Fibroblast of skin of right biceps (primary cell): Measurements from ENCODE around the gene PLRG1.
A peak's percentile ranks its signal among the peaks of the same experiment; 100 is the strongest.

Source experiments
- DNase-seq: peaks from one replicate; pipeline ENCODE4 v3.0.0-alpha.2; 2013

Gene PLRG1

DNA sequence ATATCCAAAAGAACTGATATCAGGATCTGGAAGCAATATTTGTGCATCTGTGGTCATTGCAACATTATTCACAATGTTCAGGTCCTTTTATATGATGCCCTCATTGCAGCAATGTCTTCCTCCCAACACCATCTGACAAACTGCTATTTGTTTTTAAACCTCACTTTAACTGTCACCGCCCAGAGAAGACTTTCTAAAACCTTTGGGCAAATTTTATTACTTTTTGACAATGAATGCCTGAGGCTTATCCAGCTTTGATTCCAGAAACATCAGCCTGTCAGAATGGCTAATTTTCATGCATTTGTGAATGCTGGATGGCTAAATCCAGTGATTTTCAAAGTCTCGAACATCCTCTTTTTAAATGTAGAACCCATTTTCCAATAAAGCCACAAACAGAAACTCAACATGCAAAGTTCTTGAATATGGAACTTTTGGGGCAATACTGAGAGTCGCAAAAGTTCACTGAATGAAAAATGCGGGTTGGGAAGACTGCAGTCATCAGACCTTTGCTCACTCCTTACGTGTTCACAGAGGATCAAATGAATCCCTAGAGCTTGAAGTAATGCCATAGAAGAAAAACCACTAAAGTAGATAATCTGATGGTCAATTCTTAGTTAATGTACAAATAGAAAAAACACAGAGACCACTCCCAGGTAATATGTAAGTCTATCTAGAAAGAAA is 23.1 kb upstream of the PLRG1 start:
- no peak for DNase-seq

DNA sequence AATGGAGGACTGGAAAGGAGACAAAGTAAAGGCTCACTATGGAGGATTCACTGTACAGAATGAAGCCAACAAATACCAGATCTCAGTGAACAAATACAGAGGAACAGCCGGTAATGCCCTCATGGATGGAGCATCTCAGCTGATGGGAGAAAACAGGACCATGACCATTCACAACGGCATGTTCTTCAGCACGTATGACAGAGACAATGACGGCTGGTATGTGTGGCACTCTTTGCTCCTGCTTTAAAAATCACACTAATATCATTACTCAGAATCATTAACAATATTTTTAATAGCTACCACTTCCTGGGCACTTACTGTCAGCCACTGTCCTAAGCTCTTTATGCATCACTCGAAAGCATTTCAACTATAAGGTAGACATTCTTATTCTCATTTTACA is 19.4 kb upstream of the PLRG1 start:
- no peak for DNase-seq

DNA sequence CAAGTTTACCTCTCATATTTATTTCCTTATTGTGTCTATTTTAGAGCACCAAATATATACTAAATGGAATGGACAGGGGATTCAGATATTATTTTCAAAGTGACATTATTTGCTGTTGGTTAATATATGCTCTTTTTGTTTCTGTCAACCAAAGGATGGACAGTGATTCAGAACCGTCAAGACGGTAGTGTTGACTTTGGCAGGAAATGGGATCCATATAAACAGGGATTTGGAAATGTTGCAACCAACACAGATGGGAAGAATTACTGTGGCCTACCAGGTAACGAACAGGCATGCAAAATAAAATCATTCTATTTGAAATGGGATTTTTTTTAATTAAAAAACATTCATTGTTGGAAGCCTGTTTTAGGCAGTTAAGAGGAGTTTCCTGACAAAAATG is 18.8 kb upstream of the PLRG1 start:
- no peak for DNase-seq

DNA sequence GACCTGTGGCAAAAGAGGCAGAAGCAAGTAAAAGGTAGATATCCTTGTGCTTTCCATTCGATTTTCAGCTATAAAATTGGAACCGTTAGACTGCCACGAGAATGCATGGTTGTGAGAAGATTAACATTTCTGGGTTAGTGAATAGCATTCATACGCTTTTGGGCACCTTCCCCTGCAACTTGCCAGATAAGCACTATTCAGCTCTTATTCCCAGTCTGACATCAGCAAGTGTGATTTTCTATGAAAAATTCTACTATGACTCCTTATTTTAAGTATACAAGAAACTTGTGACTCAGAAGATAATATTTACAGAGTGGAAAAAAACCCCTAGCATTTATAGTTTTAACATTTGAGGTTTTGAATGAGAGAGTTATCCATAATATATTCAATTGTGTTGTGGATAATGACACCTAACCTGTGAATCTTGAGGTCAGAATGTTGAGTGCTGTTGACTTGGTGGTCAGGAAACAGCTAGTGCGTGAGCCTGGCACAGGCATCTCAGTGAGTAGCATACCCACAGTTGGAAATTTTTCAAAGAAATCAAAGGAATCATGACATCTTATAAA is 16.5 kb upstream of the PLRG1 start:
- DNase-seq: peak; percentile 4

DNA sequence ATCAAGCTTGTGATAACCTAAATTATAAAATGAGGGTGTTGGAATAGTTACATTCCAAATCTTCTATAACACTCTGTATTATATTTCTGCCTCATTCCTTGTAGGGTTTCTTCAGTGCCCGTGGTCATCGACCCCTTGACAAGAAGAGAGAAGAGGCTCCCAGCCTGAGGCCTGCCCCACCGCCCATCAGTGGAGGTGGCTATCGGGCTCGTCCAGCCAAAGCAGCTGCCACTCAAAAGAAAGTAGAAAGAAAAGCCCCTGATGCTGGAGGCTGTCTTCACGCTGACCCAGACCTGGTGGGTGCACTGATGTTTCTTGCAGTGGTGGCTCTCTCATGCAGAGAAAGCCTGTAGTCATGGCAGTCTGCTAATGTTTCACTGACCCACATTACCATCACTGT is 15.5 kb upstream of the PLRG1 start:
- DNase-seq: no peak

DNA sequence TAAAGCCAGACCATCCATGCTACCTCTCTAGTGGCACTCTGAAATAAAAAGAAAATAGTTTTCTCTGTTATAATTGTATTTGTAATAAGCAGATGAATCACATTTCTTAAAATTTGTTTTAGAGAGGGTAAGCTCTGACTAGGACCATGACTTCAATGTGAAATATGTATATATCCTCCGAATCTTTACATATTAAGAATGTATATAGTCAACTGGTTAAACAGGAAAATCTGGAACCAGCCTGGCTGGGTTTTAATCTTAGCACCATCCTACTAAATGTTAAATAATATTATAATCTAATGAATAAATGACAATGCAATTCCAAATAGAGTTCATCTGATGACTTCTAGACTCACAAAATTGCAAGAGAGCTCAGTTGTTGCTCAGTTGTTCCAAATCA is 14.1 kb upstream of the PLRG1 start:
- DNase-seq: no peak

DNA sequence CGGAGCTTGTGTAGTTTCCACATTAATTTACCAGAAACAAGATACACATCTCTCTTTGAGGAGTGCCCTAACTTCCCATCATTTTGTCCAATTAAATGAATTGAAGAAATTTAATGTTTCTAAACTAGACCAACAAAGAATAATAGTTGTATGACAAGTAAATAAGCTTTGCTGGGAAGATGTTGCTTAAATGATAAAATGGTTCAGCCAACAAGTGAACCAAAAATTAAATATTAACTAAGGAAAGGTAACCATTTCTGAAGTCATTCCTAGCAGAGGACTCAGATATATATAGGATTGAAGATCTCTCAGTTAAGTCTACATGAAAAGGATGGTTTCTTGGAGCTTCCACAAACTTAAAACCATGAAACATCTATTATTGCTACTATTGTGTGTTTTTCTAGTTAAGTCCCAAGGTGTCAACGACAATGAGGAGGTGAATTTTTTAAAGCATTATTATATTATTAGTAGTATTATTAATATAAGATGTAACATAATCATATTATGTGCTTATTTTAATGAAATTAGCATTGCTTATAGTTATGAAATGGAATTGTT is 12.6 kb upstream of the PLRG1 start, which contains the start of gene FGB:
TSS of gene FGB (plus strand) at position 315 of the 558 bp plus-strand sequence. CDS start at position 323, 8 bp downstream.
- no peak for DNase-seq

DNA sequence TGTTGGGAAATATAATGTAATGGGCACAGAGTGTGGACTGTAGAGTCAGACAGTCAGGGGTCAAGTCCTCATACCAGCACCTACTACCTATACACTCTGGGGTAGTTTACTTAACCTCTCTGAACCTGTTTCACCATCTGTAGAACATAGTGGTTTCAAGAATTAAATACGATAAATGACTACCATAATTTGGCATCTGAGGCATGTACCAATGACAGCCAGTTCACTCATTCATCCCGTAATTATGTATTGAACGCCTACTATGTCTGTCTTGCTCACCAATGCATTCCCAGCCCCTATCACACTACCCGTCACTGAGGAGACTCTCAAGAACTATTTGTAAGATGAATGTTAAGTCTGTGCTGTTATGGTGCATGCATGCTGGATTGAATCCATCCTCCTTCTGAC is 10.6 kb upstream of the PLRG1 start:
- peak; percentile 76 for DNase-seq

DNA sequence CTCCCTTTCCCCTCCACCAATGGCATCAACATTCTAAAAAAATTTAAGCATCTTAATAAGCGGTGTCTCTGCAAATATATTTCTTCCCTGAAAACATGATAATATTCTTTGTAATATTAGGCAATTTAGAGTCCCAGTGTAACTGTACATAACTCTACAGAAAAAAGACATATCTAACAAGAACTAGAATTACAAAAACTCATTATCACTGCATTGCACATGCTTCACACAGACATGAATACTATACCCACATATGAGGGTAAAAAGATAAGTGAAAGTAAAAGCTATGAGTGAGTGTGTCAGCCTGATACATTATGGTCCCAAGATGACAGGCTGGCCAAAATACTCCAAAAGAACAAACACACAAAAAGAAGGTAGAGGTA is 10.2 kb upstream of the PLRG1 start:
- DNase-seq: no peak

DNA sequence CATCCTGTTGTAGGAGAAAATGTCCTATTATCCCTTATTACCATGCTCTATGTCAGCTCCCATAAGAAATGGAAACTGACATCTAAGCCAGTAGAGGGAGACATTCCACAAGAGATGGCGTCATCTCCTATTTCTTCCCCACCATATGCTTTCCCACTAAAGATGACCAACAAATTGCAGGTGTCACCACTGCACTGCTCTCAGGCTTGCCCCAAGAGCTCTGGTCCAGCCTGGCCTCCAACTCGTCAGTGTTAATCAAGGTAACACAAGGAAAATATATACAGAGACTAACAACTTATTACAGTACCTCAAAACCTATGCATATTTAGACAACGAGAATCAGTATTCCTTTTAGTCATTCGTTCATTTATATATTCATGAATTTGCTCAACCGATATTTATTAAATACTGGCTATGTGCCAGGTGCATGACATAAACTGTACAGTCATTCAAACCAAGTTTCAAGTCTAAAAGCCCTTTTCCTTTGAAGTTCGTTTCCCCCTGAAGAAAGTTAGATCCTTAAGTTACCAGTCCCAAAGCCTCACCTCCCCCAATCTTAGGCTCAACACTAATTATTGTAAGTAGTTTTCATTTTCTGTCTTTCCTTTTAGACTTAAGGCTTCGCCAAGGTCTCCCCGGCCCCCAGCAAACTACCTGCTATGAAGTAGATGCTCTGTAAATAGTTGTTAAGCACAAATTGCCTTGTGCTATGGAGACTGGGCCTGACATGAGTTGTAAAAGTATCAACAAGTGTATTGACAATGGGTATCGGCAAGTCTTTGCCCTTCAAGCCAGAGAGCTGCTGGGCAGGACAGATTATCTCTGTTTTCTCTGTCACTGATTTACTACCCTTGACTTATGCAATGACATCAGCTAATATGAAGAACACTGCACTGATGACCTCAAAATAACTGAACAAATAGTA is 9.6 kb upstream of the PLRG1 start:
- peak; percentile 54 for DNase-seq

DNA sequence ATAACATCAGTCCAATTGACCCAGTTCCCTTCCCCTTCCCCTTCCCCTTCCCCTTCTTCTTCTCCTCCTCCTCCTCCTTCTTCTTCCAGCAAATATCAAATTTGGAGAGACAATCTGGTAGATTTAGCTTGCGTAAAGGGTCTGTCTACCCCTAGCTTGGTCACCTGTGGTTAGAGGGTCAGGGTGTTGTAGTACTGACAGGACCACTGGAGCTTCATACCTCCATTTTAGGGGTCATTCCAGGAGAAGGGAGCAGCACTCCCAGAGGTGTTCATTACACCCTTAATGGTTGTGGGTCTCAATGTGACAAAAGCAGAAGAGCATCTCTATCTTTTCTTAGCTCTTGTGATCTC is 8.9 kb upstream of the PLRG1 start:
- no peak for DNase-seq

DNA sequence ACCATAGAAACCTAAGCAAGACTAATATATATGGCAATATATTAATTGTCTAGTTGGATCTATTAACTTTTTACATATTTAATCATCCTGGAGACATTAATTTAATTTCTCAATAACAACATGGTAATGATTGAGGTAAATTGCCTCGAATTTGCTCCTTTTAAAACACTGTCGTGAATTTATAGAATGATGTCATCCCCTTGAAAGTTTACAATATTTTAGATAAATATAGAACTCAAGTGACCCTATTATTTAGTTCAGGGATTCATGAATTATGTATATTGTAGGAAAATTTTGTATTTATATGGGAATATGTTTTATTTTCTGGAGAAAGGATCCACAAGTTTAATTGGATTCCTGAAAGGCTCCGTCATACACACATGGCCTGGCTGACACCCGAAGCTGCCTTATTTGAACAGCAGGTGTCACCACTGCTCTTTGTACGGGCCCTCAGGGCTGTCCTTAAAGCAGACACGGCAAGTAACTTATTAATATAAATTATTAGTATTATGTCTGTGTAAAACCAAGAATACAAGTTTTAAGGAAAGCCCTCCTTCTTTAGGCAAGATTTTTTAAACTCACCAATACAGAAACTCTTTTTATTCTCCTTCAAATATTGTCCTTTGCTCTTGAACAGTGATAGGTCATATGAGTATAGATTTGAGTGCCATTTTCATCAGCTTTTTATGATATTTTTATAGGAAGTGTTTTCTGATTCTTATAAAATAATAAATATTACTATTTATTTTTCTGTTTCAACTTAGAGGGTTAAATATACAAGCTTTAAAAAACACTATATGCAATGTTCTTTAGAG is 1.9 kb upstream of the PLRG1 start:
- peak; percentile 77 for DNase-seq

DNA sequence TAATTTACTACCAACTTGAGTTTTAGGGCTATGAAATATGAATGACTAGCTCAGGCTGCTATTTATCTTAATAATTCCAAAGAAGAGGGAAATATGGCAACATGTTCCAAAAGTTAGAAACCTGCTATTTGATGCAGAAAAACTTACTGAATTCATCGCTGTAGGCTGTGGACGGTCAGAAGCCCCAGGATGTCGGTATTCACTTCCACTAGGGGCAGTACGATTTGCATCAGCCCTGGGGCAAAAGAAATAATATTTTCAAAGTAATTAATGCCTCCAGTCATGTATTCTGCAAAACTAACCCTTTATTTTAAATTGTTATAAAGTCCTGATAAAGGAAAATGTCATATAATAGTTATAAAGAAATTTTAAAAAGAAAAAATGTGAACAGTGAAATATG is 4.5 kb downstream of the PLRG1 start:
- no peak for DNase-seq

DNA sequence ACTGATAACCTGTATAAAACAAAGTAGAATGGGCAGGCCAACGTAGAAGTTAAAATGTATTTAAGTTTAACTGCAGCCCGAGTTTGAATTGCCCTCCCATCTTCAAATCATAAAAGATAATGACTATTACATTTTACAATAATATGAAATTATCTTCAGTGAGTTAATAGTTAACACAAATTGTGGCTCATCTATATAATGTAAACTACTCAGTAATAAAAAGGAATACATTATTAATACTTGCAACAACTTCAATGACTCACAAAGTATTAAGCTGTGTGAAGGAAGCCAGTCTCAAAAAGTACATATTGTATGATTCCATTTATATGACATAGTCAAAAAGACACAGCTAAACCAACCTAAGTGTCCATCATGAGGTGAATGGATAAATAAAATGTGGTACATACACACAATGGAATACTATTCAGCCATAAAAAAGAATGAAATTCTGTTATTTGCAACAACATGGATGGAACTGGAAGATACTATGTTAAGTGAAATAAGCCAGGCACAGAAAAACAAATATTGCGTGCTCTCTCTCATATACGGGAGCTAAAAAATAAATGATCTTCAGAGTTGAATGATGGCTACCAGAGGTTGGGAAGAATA is 7.8 kb downstream of the PLRG1 start:
- no peak for DNase-seq

DNA sequence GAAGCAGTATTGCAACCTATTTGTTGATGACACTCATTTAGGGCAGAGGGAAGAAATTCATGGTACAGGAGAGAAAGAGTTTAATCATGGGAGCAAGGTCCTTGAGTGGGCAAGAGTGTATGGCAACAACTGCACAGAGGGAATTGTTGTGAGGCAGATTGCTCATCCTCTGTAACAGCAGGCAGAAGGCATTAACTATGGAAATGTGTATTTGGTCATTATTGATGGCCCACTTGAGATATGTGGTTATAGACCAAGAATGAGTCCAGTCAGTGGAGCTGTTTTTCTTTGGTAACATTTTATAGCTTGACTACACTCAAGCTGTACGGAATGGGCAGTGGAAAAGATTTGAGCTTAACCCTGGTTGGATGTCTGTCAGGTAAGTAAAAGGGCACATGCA is 15.9 kb downstream of the PLRG1 start:
- DNase-seq: no peak

DNA sequence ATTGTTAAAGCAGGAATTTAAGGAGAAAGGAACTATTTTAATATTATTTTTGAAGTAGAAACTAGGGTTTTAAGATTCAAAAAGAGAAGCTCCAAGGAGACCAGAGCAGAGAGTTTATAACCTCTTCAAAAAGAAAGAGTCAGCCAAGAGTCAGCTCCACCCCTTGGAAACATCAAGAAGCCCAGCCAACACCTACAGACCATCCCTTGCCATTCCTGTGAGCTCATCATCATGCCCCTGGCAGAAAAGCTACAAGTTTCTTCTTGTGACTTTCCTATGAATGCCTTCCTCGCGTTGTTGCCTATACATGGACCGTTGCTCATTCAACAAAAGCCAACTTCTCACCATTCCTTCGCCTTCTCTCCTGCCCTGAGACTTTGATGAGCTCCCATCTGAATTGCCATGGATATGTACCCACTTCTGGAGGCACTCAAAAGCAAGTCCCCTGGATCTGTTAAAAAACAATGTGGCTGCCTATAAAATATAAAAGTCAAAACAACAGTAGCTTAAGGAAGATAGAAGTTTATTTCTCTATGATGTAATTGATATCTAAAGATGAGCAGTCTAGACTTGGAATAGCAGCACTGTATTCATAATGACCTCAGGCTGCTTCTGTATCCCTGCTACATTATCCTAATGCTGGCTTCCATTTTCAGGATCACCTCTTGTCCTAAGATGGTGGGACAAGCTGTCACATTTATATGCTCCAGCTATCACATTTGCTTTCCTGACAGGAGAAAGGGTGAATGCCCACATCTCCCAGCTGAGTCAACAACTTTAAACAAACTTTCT is 20.3 kb downstream of the PLRG1 start:
- DNase-seq: no peak

DNA sequence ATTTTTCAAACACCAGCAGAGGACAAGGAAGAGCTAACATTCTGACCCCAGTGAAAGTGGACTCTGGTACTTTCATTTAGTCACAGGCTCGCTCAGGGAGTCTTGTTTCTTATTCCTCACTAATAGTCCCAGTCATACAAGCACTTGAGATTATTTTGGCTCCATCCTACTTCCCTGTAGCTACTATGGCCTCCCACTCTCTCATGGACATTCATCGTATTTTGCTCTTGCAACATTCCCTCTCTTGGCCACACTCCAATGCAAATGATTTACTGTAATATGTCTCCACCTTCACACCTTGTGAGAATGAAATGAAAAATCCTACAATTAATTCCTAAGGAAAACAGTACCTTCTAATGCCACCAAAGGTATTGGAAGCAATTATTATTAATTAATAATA is 21.3 kb downstream of the PLRG1 start:
- DNase-seq: no peak

DNA sequence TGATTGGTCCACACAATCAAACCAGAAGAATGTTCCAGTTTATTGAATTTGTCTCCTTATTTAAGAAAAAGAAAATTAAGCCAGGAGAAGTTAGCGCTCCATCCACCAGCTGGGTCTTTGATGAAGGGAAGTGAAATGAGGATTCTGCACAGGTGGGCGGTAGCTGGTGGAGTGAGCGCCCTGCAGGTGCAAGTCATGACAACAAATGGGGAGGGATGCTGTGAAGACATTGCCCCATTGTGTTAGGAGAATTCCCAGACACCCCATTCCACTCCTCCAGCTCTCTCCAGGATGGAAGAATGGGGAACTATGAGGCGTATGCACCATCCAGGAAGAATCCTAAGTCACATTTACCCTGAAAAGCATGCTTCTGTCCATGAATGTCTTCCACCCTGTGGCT is 22.9 kb downstream of the PLRG1 start:
- no peak for DNase-seq

DNA sequence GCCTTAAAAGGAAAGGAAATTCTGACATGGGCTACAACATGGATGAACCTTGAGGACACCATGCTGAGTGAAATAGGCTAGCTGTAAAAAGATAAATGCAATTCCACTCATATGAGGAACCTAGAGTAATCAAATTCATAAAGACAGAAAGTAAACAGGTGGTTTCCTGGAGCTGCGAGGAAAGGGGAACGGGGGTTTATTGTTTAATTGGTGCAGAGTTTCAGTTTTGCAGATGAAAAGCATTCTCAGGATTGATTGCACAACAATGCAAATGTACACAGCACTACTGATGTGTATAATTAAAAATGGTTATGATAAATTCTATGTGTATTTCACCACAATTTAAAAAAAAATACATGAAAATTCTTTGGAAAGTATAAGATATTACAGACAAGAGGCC is 24.0 kb downstream of the PLRG1 start:
- no peak for DNase-seq

DNA sequence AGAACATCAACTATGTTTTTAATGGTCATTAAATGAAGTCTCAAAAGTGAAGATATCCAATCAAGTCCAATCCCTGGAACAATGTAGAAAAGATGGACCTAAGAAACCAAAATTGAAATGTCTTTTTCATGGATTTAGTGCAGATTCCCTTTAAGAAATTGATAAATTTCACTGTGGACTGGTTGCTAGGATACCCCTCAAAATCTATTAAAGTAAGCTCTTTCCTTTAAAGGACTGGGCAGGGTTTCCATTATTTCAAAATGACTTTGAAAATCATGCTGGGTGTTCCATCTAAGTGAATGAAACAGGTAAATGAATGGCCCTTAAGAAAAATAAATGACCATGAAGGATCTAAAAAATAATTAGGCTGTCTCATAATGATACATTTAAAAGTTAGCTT is 28.6 kb downstream of the PLRG1 start:
- DNase-seq: no peak

DNA sequence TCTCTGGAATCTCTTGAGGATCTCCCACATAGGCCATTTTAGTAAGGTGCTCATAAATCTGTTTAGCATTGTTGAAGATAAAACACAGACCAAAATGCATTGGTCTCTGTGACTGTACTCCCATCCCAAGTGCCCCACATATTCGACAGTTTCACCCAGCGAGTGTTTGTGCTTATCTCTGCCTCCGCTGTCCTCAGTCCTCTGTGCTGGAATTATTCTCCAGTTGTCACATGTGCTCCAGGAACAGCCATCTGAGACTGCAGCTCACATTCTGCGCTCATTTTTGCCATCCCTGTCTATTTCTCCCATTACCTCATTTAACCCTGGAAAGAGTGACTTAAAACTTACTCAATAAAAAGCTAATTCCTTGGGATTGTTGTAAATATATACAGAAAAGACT is 31.0 kb downstream of the PLRG1 start:
- no peak for DNase-seq

DNA sequence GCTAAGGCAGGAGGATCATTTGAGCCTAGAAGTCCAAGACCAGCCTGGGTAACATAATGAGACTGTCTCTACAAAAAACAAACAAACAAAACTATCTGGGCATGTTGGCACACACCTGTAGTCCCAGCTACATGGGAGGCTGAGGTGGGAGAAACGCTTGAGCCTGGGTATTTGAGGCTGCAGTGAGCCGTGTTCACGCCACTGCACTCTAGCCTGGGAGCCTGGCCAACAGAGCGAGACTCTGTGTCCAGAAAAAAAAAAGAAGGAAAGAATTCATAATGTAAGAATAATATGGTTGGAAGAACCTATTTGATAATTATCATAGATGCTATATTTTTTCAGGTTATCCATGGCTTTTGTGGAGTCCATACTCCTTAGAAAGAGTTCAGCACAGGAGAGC is 32.6 kb downstream of the PLRG1 start:
- DNase-seq: no peak
